ENCODE data around the gene PXMP4. TPM values are rescaled to one million over a fixed set of nuclear protein-coding genes. Genes with fewer than 3 reads are reported as not detected.

Gene PXMP4
- total and polyA plus RNA-seq, 9 of the 15 experiments (the other 6 are each of a cell fraction or from before 2014, with no cell fraction given) = 4.8 to 29.1 (median 6.8) TPM

DNA sequence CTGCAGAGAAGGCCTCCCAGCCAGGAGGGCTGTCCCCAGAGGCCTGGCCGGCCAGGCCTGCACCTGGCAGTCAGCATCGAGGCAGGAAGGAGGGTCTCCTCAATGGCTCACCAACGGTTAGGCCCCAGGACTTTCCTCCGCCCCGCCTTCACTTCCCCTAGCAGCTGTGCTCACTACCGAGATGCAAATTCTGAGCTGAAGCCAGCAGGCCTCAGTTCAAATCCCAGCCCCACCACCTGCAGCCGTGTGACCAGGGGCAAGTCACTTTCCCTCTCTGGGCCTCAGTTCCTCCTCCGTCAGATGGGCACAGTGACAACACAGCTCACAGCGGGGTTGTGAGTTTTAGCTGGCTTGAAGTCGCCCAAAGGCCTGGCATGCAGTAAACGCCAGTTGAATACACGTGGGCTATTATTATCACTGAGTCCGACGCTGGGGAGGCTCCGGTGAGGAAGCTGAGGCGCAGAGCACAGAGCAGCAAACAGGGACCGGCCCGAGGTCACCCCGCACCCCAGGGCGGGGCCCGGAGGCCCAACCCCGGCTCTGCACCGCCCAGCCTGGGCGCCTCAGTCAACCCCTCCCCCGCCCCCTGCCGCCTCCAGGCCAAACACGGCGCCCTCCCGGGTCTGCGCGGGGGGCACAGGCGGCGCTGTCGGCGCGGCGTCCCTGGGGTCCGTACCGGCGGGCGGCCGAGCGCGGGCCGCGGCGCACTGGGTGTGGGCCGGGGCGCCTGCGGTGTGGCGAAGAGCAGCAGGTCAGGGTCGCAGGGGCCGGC, 34.6 kb downstream of the PXMP4 start (continued):
- peak; percentile 16 for TF ChIP-seq HMGN3 (IDR thresholded peaks at IDR 0.05; ENCODE audit: borderline replicate concordance, extremely low read depth, insufficient read length, low read depth, low read length)
- TF ChIP-seq JUND (IDR thresholded peaks at IDR 0.05; ENCODE audit: borderline replicate concordance, low read depth, low read length) = 0 out of 2 replicates have a peak, but pooled peaks have one; percentile 8
- no peak for TF ChIP-seq JUND (tag; IDR thresholded peaks at IDR 0.05; ENCODE audit: borderline replicate concordance, low read depth, low read length)
- TF ChIP-seq, protein P1, sequence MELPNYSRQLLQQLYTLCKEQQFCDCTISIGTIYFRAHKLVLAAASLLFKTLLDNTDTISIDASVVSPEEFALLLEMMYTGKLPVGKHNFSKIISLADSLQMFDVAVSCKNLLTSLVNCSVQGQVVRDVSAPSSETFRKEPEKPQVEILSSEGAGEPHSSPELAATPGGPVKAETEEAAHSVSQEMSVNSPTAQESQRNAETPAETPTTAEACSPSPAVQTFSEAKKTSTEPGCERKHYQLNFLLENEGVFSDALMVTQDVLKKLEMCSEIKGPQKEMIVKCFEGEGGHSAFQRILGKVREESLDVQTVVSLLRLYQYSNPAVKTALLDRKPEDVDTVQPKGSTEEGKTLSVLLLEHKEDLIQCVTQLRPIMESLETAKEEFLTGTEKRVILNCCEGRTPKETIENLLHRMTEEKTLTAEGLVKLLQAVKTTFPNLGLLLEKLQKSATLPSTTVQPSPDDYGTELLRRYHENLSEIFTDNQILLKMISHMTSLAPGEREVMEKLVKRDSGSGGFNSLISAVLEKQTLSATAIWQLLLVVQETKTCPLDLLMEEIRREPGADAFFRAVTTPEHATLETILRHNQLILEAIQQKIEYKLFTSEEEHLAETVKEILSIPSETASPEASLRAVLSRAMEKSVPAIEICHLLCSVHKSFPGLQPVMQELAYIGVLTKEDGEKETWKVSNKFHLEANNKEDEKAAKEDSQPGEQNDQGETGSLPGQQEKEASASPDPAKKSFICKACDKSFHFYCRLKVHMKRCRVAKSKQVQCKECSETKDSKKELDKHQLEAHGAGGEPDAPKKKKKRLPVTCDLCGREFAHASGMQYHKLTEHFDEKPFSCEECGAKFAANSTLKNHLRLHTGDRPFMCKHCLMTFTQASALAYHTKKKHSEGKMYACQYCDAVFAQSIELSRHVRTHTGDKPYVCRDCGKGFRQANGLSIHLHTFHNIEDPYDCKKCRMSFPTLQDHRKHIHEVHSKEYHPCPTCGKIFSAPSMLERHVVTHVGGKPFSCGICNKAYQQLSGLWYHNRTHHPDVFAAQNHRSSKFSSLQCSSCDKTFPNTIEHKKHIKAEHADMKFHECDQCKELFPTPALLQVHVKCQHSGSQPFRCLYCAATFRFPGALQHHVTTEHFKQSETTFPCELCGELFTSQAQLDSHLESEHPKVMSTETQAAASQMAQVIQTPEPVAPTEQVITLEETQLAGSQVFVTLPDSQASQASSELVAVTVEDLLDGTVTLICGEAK (IDR thresholded peaks at IDR 0.05) = peak; percentile 52; the same call in 1 of the 2 replicates
- TF ChIP-seq, protein P1 (CRISPR knock-in tag; IDR thresholded peaks at IDR 0.05) = no peak
- TF ChIP-seq, protein P2, sequence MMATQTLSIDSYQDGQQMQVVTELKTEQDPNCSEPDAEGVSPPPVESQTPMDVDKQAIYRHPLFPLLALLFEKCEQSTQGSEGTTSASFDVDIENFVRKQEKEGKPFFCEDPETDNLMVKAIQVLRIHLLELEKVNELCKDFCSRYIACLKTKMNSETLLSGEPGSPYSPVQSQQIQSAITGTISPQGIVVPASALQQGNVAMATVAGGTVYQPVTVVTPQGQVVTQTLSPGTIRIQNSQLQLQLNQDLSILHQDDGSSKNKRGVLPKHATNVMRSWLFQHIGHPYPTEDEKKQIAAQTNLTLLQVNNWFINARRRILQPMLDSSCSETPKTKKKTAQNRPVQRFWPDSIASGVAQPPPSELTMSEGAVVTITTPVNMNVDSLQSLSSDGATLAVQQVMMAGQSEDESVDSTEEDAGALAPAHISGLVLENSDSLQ (IDR thresholded peaks at IDR 0.05) = no peak
- TF ChIP-seq MTA3 (IDR thresholded peaks at IDR 0.05; ENCODE audit: borderline replicate concordance) = no peak; the same call in 1 of the 2 replicates
- TF ChIP-seq TAF1 (IDR thresholded peaks at IDR 0.05; ENCODE audit: control insufficient read depth, extremely low read depth, insufficient read depth, low read length, severe bottlenecking) = no peak
- no peak for TF ChIP-seq CREBBP (IDR thresholded peaks at IDR 0.05; ENCODE audit: low read depth, low read length)
- TF ChIP-seq FIP1L1 (IDR thresholded peaks at IDR 0.05; ENCODE audit: low read depth, low read length, poor library complexity, severe bottlenecking) = no peak
- TF ChIP-seq, protein P3, sequence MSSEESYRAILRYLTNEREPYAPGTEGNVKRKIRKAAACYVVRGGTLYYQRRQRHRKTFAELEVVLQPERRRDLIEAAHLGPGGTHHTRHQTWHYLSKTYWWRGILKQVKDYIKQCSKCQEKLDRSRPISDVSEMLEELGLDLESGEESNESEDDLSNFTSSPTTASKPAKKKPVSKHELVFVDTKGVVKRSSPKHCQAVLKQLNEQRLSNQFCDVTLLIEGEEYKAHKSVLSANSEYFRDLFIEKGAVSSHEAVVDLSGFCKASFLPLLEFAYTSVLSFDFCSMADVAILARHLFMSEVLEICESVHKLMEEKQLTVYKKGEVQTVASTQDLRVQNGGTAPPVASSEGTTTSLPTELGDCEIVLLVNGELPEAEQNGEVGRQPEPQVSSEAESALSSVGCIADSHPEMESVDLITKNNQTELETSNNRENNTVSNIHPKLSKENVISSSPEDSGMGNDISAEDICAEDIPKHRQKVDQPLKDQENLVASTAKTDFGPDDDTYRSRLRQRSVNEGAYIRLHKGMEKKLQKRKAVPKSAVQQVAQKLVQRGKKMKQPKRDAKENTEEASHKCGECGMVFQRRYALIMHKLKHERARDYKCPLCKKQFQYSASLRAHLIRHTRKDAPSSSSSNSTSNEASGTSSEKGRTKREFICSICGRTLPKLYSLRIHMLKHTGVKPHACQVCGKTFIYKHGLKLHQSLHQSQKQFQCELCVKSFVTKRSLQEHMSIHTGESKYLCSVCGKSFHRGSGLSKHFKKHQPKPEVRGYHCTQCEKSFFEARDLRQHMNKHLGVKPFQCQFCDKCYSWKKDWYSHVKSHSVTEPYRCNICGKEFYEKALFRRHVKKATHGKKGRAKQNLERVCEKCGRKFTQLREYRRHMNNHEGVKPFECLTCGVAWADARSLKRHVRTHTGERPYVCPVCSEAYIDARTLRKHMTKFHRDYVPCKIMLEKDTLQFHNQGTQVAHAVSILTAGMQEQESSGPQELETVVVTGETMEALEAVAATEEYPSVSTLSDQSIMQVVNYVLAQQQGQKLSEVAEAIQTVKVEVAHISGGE (CRISPR knock-in tag; IDR thresholded peaks at IDR 0.05) = peak in 1 of 3 experiments; percentile 88; a peak in 2 of 6 replicates
- TF ChIP-seq CTBP1 (IDR thresholded peaks at IDR 0.05; ENCODE audit: borderline replicate concordance) = 0 out of 2 replicates have a peak, but pooled peaks have one; percentile 15
